HG02970 (cell line): ENCODE results near the gene IER3.
"Not testable (repeated sequence)": the region's sequence is repeated elsewhere in the genome, so short reads cannot be mapped to it uniquely, and the experiment has no call there.

Experiments
- ATAC-seq: cut with Tn5 transposase; IDR thresholded peaks from one replicate; pipeline ENCODE4 v1.9.1; 2021; ENCODE audit warnings: mild to moderate bottlenecking, moderate library complexity, moderate number of reproducible peaks; ENCODE audit not compliant: unreplicated experiment, low FRiP score

The IER3 gene

DNA sequence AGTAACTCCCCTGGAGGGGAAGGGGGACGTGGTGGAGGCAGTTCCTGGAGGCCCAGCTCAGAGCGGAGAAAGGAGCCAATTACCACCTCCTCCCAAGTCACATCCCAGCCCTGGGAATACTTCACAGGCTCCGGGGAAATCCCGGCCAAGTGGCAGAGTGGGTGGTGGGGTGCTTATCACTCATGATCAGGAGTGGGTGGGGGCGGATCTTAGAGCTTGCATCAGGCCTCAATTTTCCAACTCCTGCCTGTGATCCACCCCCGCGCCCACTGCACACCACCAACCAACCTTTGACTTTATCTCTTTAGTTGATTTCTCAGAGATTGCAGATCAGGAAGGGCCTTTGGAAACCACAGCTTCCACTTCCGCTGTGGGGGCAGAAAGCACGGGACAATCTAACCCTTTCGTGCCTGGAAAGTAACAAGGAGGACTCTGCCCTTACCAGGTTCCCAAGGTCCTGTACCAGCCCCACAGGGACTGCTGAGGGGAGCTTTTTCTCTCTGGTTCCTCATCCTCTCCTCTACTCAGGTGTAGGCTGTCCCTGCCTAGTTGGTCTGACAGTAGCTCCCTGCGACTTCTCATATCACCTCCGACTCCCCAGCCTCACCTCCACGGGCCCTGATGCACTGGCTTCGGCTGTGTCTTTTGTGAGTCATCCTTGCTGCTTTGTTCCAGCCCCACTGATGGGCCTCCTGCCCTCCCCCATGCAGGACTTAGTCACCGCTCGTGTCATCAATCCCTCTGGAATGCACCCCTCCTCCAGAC is 24.9 kb upstream of the IER3 start:
- no peak for ATAC-seq

DNA sequence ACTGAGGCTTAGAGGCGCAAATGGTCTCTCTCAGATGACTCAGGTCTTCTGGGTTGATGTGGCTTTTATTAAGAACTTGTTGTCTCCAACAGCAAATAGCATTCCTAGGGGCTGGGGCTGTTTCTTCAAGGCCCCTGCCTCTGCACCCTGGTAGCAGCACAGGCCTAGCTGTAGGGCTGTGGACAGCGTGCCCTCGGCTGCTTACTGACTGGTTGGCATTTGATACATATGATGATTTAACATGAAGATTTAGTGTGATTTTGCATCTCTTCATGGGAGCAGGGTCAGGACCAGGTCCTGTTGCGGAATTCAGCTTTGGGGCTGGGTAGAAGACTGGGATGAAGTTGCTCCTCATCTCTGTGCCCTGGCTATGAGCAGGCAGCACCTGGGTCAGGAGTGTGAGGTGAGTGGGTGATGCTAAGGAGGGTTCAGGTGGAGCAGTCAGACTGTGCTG is 24.3 kb upstream of the IER3 start:
- no peak for ATAC-seq

DNA sequence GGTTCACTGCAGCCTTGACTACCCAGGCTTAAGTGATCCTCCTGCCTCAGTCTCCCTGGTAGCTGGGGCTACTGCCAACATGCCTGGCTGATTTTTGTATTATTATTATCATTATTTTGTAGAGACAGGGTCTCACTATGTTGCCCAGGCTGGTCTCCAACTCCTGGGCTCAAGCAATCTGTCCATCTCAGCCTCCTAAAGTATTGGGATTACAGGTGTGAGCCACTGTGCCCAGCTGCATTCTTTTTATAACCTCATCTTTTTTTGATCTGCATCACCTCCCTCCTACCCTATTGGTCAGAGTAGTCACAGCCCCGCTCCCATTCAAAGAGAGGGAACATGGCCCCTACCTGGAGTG is 23.6 kb upstream of the IER3 start:
- ATAC-seq, result no peak

DNA sequence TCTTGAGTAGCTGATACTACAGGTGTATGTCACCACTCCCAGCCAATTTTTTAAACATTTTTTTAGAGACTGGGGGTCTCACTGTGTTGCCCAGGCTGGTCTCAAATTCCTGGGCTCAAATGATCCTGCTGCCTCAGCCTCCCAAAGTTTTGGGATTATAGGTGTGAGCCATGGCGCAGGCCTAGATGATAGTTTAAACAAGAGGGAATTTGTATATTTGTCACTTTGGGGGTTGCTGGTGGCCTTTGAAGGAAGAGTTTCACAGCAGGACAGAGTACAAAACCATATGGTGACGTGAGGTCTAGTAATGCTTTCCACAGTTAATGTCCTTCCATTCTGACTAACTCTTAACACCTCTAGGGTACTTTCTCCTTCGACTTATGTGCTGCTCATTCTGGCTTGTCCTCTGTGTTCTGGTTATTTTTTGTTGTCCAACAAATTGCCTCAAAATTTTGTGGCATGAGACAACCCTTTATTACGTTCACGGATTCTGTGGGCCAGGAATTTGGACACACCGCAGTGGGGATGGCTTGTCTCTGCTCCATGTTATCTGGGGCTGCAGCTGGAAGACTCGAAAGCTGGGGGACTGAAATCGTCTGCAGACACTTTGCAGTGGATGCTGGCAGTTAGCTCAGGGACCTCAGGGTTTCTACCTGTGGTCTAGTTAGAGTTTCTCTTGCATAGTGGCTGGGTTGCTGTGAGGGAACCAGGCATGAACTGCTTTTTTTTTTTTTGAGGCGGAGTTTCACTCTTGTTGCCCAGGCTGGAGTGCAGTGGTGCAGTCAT is 23.0 kb upstream of the IER3 start:
- ATAC-seq, result no peak

DNA sequence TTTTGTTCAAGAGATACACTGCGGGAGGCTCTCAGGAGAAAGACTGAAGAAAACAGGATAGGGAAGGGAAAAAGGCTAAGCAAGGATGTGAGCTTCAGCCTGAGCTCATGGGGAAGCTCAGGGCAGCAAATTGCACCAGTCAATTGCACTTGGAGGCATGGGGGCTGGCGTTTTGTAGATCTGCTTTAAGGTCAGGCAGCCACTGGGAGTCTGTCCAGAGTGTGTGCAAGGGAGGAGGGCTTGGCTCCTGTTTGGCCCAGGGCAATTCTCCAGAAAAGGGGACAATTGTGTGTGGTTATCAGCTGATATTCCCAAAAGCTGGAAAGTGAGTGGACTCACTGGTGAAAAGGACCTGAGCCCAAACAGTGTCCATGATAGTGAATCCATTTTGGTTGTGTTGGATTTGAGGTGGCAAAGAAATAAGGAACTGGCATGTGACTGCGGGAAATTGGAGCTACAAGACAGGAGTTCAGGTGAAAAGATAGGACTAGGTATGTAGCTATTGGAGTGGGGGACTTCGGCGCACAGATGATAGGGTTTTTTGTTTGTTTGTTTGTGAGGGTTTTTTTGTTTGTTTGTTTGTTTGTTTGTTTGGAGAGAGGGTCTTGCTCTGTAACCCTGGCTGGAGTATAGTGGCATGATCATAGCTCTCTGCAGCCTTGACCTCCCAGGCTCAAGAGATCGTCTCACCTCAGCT is 22.3 kb upstream of the IER3 start:
- ATAC-seq, result no peak

DNA sequence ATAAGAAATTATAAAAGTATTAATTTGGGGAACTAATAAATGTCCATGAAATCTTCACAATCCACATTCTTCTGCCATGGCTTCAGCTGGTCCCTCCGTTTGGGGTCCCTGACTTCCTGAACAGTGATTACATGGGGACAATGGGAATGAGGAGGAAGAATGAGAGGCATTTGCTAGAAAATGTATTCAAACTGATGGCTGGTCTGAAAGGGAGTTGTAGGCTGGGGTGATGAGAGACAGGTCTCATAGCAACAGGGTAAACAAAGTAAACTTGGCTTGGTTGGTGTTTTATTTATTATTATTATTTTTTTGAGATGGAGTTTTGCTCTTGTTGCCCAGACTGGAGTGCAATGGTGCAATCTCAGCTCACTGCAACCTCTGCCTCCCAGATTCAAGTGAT is 21.1 kb upstream of the IER3 start:
- not testable (repeated sequence) for ATAC-seq

DNA sequence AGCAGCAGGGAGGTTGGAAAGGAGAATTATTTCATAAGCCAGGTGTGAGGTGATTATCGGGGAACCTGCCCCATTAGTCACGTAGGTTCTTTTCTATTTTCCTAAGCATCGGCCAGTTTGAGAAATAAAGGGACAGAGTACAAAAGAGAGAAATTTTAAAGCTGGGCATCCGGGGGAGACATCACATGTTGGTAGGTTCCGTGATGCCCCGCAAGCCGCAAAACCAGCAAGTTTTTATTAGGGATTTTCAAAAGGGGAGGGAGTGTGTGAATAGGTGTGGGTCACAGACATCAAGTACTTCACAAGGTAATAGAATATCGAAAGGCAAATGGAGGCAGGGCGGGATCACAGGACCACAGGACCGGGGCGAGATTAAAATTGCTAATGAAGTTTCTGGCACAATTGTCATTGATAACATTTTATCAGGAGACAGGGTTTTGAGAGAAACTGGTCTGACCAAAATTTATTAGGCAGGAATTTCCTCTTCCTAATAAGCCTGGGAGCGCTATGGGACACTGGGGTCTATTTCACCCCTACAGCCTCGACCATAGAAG is 20.2 kb upstream of the IER3 start:
- not testable (repeated sequence) for ATAC-seq

DNA sequence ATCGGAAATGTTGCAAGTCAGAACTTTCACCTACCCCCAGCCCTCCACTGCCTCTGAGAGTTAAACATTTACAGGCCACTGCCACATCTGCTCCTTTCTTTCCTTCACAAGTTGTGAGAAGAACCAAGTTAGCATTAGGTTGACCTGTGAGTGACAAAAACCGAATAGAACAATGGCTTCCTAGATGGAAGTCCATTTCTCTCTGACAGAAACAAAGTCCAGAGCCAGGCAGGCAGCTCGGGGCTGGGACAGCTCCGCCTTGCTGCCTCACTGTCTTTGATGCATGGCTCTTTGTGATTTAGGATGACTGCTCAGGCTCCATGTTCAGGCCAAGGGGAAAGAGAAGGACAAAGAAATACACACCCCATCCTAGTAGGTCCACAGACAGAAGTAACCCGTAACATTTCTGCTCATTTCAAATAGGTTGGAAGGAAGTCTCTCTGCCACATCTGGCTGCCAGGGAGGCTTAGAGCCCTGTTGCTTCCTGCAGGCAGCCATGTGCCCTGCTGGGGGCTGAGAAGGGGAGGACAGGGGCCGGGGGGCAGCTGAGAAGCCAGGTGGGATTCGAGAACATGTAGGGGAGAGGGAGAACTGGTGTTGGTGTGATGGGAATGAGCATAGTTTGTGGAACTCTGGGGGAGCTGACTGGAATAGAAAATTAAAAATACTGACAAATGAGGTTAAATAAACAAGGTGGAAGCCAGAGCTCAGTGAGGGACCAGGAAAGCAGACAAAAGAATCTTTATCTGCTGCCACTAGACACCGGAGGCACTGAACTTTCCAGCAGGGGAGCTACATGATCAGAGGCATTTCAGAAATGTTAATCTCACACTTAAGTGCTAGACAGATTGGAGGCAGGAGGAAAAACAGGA is 19.5 kb upstream of the IER3 start:
- ATAC-seq, result no peak

DNA sequence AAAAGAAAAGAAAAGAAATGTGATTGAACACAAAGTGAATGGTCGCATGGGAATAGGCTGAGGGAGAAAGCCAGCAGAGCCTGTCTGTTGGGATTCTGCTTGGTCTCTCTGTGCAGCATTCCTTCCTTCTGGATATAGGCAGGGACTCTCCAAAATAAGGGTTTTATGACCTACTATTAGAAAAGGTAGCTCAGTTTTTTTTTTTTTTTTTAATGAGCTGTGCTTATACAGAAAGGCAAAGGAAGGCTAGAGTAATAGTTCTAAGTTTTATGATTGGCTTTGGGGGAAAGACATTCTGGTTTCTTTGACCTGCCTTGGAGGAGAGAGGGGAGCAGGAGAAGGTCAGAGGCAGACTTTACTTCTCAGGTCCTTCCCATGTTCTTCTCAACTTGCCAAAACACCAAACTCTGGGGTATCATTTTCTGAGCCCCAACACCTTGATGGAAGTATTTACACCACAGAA is 18.8 kb upstream of the IER3 start:
- no peak for ATAC-seq

DNA sequence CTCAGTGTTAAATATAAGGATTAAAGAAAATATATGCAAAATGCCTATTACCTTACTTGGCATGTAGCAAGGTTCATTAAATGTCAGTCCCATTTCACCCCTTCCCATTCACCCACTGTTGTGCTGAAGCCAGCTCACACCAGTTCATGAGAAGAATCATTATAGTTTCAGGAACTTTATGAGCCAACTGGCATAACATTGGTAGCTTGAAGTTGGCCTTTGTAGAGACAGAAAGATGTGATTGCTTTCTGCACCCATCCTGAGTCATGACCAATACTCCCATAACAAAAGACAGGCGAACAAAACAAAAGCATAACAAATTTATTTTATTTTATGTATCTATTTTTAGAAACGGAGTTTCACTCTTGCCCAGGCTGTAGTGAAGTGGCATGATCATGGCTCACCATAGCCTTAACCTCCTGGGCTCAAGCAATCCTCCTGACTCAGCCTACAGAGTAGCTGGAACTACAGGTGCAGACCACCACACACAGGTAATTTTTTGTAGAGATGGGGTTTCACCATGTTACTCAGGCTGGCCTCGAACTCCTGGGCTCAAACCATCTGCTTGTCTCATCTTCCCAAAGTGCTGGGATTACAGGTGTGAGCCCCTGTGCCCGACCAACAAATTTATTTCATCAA is 17.6 kb upstream of the IER3 start:
- ATAC-seq, result no peak

DNA sequence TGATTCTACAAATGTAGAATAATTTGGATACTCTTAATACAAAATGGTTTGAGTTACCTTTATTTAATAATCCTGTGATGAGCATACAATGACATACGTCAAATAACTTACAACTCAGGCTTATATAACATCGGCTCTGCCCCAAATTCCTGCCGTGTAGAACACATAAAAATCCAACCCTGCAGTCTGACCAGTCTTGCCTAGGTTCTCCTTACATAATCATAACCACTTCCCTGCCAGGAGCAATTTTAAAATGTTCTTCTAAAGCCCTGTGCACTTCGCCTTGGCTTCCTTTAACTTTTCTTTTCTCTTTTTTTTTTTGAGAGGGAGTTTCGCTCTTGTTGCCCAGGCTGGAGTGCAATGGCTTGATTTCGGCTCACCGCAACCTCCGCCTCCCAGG is 16.2 kb upstream of the IER3 start:
- ATAC-seq, result no peak

DNA sequence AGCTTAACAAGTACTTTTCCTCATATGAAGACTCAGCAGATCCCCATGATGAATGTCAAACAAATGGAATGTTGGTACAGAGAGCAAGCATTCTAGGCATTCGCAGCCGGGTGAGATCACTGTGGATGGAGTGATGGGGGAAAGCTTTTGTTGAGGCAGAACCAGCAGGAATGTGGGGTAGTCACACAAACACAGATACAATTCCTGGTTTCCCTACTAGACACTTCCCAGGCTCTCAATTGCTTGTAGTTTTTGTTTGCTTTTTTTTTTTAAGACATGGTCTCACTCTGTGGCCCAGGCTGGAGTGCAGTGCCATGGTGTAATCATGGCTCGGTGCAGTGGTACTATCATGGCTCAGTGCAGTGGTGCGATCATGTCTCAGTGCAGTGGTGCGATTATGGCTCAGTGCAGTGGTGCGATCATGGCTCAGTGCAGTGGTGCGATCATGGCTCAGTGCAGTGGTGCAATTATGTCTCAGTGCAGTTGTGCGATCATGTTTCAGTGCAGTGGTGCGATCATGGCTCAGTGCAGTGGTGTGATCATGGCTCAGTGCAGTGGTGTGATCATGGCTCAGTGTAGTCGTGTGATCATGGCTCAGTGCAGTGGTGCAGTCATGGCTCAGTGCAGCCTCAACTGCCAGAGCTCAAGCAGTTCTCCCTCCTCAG is 15.4 kb upstream of the IER3 start:
- no peak for ATAC-seq

DNA sequence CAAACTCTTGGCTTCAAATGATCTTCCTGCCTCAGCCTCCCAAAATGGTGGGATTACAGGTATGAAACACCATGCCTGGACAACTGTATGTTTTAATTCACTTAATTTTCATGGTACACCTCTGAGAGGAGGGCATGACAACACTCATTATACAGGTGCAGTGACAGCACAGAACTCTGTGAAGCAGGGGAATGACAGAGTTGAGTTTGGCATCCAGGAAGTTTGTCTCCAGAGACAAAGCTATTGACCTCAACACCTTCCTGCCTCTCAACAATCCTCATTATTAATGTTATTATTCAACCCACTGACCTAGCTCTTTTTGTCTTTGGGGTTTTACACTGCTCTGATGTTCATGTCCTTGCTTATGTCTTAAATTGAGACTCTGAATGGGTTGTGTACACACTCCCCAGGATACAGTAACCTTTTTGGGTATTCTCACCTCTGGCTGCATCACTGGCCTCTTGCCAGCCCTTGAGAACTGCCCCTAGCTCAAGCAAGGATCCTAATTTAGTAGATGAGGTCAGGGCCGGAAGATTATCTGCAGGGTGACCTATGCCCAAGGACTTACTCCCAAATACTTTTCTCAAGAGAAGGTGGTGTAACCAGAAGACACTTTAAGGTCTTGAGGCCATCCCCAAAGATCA is 13.0 kb upstream of the IER3 start:
- ATAC-seq, result no peak

DNA sequence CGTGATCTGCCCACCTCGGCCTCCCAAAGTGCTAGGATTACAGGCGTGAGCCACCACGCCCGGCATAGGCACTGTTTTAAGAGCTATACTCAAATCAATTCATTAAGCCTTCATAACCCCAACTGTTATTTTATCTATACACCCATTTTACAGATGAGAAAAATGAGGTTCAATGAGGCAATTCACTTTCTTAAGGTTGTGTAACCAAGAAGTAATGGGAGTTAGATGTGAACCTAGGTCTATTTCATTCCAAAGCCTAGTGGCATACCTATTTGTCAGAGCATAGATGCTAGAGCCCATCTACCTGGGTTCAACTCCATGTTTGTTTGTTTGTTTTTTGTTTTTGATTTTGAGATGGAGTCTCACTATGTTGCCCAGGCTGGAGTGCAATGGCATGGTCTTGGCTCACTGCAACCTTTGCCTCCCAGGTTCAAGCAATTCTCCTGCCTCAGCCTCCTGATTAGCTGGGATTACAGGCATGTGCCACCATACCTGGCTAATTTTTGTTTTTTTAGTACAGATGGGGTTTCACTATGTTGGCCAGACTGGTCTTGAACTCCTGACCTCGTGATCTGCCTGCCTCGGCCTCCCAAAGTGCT is 12.2 kb upstream of the IER3 start:
- ATAC-seq, result not testable (repeated sequence)

DNA sequence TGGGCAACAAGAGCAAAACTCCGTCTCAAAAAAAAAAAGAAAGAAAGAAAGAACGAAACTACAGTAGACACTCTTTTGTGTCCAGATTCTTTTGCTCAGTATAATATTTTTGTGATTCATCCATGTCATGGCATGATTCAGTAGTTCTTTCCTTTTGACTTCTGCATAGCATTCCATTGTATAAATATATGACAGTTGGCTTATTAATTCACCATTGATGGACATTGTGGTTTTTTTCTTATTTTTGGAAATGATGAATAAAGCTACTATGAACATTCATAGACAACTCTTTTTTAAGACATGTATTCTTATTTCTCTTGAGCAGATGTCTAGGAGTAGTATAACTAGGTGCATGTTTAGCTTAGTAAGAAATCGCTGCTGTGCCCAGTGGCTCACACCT is 10.3 kb upstream of the IER3 start:
- ATAC-seq, result no peak

DNA sequence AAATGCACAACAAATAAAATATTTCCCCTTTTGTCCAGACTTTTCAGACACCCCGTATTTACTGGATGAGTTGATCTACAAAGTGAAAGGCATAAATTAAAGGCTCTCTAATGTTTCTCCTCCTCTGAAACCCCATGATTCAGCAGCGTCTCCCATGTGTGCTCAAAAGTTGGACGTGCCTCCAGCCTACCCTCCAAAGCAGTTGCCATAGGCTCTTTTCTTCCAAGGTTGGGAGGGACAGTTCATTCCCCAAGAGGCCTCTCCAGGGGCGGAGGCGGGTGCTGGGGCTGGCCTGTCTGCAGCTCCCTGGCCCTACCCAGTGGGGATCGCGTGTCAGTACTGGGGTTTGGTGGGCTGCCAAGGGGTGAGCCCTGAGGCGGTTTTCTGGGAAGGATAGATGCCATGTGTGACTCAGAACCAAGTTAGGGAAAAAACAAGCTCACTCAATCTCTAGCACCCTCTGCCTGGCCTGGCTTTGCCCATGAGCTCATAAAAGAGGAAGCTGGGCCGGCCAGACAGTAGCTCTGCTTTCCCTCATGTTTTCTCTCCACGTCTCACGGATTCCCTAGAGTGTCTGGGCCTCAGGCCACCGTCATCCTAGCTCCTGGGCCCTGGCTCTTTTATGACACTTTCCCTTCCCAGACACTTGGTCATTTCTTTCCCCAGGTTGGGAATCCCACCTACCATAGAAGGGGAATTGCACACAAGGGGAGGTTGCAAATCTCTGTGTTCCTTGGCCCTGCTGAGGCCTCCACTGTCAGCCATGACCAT is 8.0 kb upstream of the IER3 start:
- ATAC-seq, result no peak

DNA sequence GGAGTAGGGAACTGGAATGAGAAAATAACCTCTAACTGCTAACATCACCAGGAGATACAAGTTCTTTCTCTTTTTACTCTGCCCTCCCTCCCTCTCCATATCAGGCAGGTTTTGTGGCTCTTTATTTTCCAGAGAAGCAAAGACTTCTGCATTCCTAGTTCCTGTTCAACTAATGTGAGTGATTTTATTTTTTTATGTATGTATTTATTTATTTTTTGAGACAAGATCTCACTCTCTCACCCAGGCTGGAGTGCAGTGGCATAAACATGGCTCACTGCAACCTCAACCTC is 6.0 kb upstream of the IER3 start:
- ATAC-seq, result no peak
